Activated CD8-positive, alpha-beta memory T cell treated with anti-CD3 and anti-CD28 coated beads for 24 hours (primary cell): ENCODE data around the gene KANK2.
A peak's percentile ranks its signal among the peaks of the same experiment; 100 is the strongest.
"Not testable (repeated sequence)": the region's sequence is repeated elsewhere in the genome, so short reads cannot be mapped to it uniquely, and the experiment has no call there.

Experiments
- DNase-seq: peaks from one replicate; pipeline ENCODE4 v3.0.0-alpha.2; 2020

KANK2 gene

DNA sequence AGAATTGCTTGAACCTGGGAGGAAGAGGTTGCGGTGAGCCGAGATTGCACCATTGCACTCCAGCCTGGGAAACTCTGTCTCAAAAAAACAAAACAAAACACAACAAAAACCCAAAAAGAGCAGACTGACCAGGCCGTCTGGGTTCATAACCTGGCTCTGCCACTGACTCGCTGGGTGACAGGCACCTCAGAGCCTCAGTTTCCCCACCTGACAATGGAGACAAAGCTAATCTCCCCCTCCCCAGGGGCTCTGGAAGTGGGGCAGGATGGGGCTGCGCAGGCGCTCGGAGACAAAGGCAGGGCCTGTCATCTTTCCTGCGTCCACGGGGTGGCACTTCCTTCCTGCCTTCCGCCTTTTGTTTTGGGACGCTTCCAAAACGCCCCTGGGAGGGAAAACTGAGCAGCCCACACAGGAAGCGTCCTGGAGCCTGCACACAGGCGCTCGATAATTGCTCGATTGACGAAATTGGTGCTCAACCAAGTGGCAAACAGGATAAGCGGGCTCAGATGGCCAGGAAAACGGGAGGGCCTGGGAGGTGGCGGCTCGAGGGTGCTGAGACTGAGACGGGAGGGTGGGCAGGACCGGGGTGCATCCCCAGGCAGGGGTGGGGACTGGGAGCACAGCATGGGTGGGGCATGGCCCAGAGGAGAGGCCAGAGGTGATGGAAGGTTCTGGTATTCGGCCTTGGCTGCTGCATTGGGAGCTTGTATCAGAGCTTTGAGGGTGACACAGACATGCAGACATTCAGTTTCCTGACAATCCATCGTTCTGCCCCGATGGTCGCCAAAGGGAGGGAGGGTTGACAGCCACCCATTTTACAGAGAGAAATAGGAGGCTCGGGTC lies 59.6 kb downstream of the KANK2 start:
- peak; percentile 77 for DNase-seq

DNA sequence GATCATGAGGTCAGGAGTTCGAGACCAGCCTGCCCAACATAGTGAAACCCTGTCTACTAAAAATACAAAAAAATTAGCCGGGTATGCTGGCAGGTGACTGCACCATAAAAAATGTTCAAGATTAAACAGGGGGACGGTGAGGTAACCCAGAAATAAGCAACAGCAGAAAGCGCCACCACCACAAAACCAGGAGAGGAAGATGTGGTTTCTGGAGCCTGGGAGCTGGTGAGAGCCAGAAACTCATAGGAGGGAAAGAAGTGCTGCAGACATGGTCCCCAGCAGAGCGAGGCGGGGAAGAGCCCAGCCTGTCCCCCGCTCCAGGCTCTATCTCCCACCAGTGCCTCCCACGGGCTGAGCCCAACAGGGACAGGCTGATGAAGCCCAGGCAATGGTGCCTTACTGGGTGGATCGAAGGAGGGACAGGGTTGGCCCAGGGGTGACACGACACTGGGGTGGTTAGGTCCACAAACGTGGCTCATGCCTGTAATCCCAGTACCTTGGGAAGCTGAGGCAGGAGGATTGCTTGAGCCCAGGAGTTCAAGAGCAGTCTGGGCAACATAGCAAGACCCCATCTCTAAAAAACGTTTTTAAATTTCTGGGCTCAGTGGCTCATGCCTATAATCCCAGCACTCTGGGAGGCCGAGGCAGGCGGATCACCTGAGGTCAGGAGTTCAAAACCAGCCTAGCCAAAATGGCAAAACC lies 60.8 kb downstream of the KANK2 start:
- DNase-seq, result no peak

DNA sequence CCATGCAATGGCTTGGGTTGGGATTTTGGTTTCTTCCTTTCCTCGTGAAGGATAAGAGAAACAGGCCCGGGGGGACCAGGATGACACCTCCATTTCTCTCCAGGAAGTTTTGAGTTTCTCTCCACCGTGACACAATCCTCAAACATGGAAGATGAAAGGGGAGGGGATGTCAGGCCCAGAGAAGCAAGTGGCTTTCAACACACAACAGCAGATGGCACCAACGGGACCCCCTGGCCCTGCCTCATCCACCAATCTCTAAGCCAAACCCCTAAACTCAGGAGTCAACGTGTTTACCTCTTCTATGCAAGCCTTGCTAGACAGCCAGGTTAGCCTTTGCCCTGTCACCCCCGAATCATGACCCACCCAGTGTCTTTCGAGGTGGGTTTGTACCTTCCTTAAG lies 65.9 kb downstream of the KANK2 start:
- no peak for DNase-seq

DNA sequence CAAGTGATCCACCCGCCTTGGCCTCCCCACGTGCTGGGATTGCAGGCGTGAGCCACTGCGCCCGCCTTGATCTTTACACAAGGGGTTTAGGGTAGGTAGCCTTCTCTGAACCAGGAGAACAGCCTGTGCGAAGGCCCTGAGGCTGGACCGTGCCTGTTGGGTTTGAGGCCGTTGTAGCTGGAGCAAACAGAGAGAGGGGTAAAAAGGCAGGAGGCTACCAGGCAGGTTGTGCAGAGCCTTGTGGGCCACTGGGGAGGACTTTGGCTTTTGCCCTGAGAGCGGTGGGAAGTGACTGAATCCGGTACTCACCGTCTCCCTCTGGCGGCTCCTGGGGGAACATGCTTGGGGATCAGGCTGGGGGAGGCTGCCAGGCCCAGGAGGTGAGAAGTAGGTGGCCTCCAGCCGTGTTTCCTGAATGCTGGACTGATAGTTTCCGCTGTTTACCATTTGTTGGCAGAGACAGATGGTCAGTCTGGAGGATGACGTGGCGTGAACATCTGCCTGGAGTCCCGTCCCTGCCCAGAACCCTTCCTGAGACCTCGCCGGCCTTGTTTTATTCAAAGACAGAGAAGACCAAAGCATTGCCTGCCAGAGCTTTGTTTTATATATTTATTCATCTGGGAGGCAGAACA lies 66.4 kb downstream of the KANK2 start:
- DNase-seq, result peak; percentile 88

DNA sequence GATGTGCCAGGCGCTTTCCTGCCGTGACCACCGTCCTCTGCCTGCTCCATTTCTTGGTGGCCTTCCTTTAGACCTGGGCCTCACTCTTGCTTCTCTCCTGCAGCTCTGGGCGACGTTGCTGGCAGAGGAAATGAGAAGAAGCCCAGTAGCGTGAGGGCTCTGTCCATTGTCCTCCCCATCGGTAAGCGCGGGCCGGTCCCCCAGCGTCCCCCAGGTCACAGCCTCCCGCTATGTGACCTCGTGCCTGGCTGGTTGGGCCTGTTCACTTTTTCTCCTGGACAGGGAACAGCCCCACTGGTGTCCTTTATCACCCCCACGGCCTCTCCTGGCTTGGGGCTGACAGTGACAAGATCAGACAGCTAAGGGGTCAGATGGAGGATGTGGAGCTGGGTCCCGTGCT lies 69.4 kb downstream of the KANK2 start:
- no peak for DNase-seq

DNA sequence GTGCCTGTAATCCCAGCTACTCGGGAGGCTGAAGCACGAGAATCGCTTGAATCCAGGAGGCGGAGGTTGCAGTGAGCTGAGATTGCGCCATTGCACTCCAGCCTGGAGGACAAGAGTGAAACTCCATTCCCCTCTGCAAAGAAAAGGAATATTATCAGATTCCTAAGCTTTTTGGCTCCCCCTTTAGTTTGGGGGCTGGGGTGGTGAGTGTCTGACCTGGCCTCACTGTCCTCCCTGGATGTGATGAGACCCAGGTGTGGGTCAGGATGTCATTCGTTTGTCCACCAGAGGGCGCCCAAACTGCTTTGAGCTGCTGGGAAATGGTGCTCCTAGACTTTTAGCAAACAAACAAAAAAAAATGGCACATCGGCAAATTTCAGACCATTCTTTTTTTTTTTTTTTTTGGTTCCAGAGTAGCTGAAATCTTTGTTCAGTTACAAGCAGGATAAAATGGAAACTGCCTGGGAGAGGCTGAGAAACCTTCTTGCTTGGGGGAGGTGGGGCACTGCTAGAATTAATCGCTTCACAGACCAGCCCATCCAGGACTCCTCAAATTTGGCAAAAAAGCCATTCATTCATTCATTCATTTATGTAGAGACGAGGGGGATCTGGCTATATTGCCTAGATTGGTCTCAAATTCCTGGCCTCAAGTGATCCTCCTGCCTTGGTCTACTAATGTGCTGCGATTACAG lies 71.2 kb downstream of the KANK2 start:
- peak; percentile 89 for DNase-seq

DNA sequence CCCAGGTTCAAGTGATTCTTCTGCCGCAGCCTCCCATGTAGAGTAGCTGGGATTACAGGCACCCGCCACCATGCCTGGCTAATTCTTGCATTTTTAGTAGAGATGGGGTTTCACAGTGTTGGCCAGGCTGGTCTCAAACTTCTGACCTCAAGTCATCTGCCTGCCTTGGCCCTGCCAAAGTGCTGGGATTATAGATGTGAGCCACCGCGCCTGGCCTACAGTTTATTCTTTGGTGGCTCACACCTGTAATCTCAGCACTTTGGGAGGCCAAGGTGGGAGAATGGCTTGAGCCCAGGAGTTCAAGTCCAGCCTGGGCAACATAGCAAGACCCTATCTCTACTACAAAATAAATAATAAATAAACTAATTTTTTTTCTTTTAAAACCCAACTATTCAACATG lies 73.2 kb downstream of the KANK2 start:
- DNase-seq, result not testable (repeated sequence)

DNA sequence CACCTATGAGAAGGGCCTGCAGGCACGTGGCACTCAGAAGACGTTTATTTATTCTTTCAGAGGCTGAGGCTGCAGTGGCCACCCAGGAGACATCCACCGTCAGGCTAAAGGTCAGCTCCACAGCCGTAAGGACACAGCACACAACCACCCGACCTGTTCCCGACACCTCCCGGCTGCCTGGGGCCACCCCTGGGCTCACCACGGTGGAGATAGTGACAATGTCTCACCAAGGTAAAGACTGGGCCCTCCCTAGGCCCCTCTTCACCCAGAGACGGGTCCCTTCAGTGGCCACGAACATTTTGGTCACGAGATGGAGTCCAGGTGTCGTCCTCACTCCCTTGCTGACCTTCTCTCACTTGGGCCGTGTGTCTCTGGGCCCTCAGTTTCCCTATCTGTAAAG lies 74.2 kb downstream of the KANK2 start:
- no peak for DNase-seq

DNA sequence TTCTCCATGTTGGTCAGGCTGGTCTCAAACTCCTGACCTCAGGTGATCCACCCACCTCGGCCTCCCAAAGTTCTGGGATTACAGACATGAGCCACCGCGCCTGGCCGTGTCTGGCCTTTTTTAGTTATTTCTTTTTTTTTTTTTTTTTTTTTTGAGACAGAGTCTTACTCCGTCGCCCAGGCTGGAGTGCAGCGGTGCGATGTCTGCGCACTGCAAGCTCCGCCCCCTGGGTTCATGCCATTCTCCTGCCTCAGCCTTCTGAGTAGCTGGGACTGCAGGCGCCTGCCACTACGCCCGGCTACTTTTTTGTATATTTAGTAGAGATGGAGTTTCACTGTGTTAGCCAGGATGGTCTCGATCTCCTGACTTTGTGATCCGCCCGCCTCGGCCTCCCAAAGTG lies 75.4 kb downstream of the KANK2 start:
- DNase-seq, result not testable (repeated sequence)

DNA sequence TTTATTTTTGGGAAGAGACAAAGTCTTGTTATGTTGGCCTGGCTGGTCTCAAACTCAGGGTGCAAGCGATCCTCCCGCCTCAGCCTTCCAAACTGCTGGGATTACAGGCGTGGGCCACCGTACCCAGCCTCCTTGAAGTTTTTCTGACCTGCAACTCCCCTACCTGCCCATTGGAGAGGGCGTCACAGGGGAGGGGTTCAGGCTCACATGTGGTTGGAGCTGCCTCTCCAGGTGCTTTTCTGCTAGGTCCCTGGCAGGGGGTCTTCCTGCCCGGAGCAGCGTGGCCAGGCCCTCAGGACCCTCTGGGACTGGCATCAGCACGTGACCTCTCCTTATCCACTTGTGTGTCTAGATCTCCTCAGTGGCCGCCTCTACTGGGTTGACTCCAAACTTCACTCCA lies 80.8 kb downstream of the KANK2 start:
- DNase-seq, result no peak

DNA sequence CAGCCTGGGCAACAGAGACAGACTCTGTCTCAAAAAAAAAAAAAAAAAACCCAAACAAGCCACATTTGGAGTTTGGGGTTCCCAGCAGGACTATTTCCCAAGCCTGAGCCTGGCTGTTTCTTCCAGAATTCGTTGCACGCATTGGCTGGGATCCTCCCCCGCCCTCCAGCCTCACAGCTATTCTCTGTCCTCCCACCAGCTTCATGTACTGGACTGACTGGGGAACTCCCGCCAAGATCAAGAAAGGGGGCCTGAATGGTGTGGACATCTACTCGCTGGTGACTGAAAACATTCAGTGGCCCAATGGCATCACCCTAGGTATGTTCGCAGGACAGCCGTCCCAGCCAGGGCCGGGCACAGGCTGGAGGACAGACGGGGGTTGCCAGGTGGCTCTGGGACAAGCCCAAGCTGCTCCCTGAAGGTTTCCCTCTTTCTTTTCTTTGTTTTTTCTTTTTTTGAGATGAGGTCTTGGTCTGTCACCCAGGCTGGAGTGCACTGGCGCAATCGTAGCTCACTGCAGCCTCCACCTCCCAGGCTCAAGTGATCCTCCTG lies 81.4 kb downstream of the KANK2 start:
- DNase-seq, result no peak

DNA sequence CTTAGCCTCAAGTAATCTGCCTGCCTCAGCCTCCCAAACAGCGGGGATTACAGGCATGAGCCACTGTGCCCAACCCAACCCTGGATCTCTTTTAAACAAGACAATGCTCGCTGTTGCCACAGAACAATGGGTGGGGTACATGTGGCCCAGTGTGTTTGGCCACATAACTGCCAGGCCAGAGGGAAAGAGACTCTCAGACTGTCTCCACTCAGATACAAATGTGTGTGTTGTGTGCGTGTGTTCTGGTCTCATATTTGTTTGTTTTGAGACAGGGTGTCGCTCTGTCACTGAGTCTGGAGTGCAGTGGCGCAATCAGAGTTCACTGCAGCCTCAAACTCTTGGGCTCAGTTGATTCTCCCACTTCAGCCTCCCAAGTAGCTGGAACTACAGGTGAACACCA lies 82.3 kb downstream of the KANK2 start:
- DNase-seq, result no peak
